ENCODE results near the gene KRT8. TPM values are rescaled to one million over a fixed set of nuclear protein-coding genes. Genes with fewer than 3 reads are reported as not detected.

The KRT8 gene
- total RNA-seq, 1 donor, result 57.0 TPM

- DNase-seq (ENCODE audit: low read depth), result no peak
- H3K4me3 ChIP-seq (ENCODE audit: low read depth, low read length), result no peak overlapping the region
Observed at GRCh38 chr12:52925717-52926595, 21.1 kb upstream of the KRT8 start.

GRCh38 chr12:52924764-52925716 is 20.2 kb upstream of the KRT8 start:
- TF ChIP-seq CTCF (IDR thresholded peaks at IDR 0.05; ENCODE audit: insufficient read depth, low read depth, low read length), result no peak

More at GRCh38 chr12:52925717-52926595, 21.1 kb upstream of the KRT8 start:
- no peak for TF ChIP-seq CTCF (IDR thresholded peaks at IDR 0.05; ENCODE audit: insufficient read depth, low read depth, low read length)

GRCh38 chr12:52921488-52922165 is 16.8 kb upstream of the KRT8 start:
- no peak for DNase-seq (ENCODE audit: low read depth)
- no peak for TF ChIP-seq CTCF (IDR thresholded peaks at IDR 0.05; ENCODE audit: insufficient read depth, low read depth, low read length)
- H3K4me3 ChIP-seq (ENCODE audit: low read depth, low read length), result no peak overlapping the region

More at GRCh38 chr12:52924764-52925716, 20.2 kb upstream of the KRT8 start:
- peak; percentile 95 for DNase-seq (ENCODE audit: low read depth)
- no peak overlapping the region for H3K4me3 ChIP-seq (ENCODE audit: low read depth, low read length)

- DNase-seq (ENCODE audit: low read depth), result peak; percentile 39
- no peak for TF ChIP-seq CTCF (IDR thresholded peaks at IDR 0.05; ENCODE audit: insufficient read depth, low read depth, low read length)
- H3K4me3 ChIP-seq (ENCODE audit: low read depth, low read length), result no peak overlapping the region
Observed at GRCh38 chr12:52920937-52921336, 16.1 kb upstream of the KRT8 start.

GRCh38 chr12:52918784-52919183 is 13.9 kb upstream of the KRT8 start:
- TF ChIP-seq CTCF (IDR thresholded peaks at IDR 0.05; ENCODE audit: insufficient read depth, low read depth, low read length), result no peak
- no peak for DNase-seq (ENCODE audit: low read depth)
- no peak overlapping the region for H3K4me3 ChIP-seq (ENCODE audit: low read depth, low read length)

GRCh38 chr12:52918351-52918750 is 13.5 kb upstream of the KRT8 start:
- no peak for TF ChIP-seq CTCF (IDR thresholded peaks at IDR 0.05; ENCODE audit: insufficient read depth, low read depth, low read length)
- H3K4me3 ChIP-seq (ENCODE audit: low read depth, low read length), result no peak overlapping the region
- no peak for DNase-seq (ENCODE audit: low read depth)
